ENCODE results near the gene LRRTM2. TPM values are rescaled to one million over a fixed set of nuclear protein-coding genes. Genes with fewer than 3 reads are reported as not detected.

Gene LRRTM2
- total RNA-seq, 1 experiment from 2014 or later, result not detected

DNA sequence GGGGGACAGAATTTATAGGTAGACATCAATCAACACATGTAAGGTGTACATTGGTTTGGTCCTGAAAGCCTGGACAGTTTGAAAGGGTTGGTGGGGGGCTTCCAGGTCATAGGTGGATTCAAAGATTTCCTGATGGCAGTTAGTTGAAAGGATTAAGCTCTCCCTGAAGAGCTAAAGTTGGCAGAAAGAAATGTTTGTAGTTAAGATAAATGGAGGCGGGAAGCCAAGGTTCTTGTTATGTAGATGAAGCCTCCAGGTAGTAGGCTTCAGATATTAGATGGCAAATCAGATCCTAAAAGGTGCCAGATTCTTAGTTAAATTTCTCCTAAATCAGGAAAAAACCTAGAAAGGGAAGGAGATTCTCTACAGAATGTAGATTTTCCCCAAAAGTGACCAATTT lies 9.0 kb upstream of the LRRTM2 start:
- peaks cover 7% of the 10 kb centered on the region for H3K9me3 Mint-ChIP-seq
- H3K27ac Mint-ChIP-seq, result peak overlapping the region; percentile 97
- DNase-seq (ENCODE audit: low spot score), result no peak
- ATAC-seq, result peak; percentile 78
- POLR2A ChIA-PET, result interaction anchor here (0.6 kb wide), 1 partner anchor 89 kb away, joined by 3 read pairs; no protein-coding TSS in a partner anchor
- peaks cover 42% of the 10 kb centered on the region for H3K36me3 Mint-ChIP-seq
- no peaks in the 10 kb centered on the region for H3K27me3 Mint-ChIP-seq (ENCODE audit: low read depth)
- TF ChIP-seq SP1 (CRISPR knock-in tag; conservative IDR thresholded peaks at IDR 0.05), result no peak
- TF ChIP-seq MYBL2 (CRISPR knock-in tag; IDR thresholded peaks at IDR 0.05), result no peak
- no peak for TF ChIP-seq NFYB (CRISPR knock-in tag; conservative IDR thresholded peaks at IDR 0.05; ENCODE audit: low read depth)
- no peak for TF ChIP-seq GABPB1 (CRISPR knock-in tag; IDR thresholded peaks at IDR 0.05)
- no peak for TF ChIP-seq NR3C1 (CRISPR knock-in tag; conservative IDR thresholded peaks at IDR 0.05; ENCODE audit: low read depth)
- TF ChIP-seq, protein P1, sequence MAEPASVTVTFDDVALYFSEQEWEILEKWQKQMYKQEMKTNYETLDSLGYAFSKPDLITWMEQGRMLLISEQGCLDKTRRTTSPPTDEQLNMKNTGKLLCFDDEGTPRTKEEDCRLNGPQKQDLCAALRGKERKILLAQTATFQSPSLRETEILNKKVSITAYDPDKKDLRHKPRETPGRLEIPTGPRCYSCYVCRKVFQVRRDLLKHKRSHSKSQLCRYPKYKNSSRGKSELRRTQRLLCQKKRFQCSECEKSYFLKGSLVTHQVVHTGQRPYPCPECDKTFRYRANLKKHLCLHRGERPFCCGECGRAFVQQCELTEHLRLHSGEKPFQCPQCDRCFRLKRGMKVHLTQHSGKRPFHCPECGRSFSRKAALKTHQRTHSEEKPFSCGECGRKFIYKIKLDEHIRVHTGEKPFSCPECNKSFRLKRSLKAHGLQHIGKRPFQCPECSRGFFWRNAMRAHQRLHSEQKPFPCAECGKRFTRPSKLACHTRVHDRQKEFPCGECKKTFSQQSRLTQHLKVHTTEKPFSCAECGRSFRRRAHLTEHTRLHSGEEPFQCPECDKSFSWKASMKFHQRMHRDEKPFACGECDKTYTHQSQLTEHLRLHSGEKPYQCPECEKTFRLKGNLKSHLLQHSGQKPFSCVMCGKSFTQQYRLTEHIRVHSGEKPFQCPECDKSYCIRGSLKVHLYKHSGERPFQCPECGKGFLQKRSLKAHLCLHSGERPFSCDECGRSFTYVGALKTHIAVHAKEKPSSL (CRISPR knock-in tag; conservative IDR thresholded peaks at IDR 0.05), result no peak
- TF ChIP-seq, protein P2, sequence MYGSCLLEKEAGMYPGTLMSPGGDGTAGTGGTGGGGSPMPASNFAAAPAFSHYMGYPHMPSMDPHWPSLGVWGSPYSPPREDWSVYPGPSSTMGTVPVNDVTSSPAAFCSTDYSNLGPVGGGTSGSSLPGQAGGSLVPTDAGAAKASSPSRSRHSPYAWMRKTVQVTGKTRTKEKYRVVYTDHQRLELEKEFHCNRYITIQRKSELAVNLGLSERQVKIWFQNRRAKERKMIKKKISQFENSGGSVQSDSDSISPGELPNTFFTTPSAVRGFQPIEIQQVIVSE (CRISPR knock-in tag; IDR thresholded peaks at IDR 0.05; ENCODE audit: borderline replicate concordance), result no peak
- TF ChIP-seq, protein P3, sequence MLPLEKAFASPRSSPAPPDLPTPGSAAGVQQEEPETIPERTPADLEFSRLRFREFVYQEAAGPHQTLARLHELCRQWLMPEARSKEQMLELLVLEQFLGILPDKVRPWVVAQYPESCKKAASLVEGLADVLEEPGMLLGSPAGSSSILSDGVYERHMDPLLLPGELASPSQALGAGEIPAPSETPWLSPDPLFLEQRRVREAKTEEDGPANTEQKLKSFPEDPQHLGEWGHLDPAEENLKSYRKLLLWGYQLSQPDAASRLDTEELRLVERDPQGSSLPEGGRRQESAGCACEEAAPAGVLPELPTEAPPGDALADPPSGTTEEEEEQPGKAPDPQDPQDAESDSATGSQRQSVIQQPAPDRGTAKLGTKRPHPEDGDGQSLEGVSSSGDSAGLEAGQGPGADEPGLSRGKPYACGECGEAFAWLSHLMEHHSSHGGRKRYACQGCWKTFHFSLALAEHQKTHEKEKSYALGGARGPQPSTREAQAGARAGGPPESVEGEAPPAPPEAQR (CRISPR knock-in tag; IDR thresholded peaks at IDR 0.05), result no peak
- no peak for TF ChIP-seq ZNF396 (CRISPR knock-in tag; IDR thresholded peaks at IDR 0.05; ENCODE audit: borderline replicate concordance)
- no peak for TF ChIP-seq ZNF416 (CRISPR knock-in tag; IDR thresholded peaks at IDR 0.05)
- TF ChIP-seq, protein P4, sequence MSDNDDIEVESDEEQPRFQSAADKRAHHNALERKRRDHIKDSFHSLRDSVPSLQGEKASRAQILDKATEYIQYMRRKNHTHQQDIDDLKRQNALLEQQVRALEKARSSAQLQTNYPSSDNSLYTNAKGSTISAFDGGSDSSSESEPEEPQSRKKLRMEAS (CRISPR knock-in tag; IDR thresholded peaks at IDR 0.05), result no peak
- TF ChIP-seq NFE2L1 (CRISPR knock-in tag; IDR thresholded peaks at IDR 0.05), result no peak
- H3K4me3 Mint-ChIP-seq, result peak overlapping the region; percentile 53
- CTCF ChIA-PET, result interaction anchor here (0.9 to 1.0 kb wide), 2 partner anchors 48 to 159 kb away, joined by 3 read pairs; no protein-coding TSS in a partner anchor
- H3K4me1 Mint-ChIP-seq, result peaks cover 68% of the 10 kb centered on the region

DNA sequence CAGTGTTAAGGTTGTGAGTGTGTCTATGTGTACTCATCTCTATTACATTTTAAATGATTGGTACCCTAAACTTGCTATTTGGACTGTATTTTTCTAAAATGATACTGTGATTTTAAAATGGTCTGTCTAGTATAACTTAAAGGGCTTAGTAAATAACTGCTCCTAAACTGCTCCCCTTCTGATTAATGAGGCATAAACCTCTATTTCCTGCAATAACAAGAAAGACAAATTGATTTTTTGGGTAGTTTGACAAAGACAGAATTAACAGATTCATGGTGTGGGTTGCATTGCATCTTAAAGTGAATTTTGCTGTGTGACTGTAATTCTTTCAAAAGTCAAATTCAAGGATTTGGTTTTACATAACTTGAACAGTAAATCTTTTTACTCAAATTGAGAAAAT lies 8.1 kb upstream of the LRRTM2 start:
- POLR2A ChIA-PET, result no interaction called here
- H3K27ac Mint-ChIP-seq, result peak overlapping the region; percentile 97
- ATAC-seq (no peak), DNase-seq (ENCODE audit: low spot score) (no peak)
- CTCF ChIA-PET, result interaction anchor here (0.9 to 1.3 kb wide), 2 partner anchors 93 to 158 kb away, joined by 3 to 4 read pairs; no protein-coding TSS in a partner anchor
- H3K27me3 Mint-ChIP-seq (ENCODE audit: low read depth), result no peaks in the 10 kb centered on the region
- H3K4me1 Mint-ChIP-seq, result peaks cover 75% of the 10 kb centered on the region
- H3K36me3 Mint-ChIP-seq, result peaks cover 33% of the 10 kb centered on the region
- peaks cover 3% of the 10 kb centered on the region; the same call in 1 of the 2 replicates for H3K9me3 Mint-ChIP-seq
- H3K4me3 Mint-ChIP-seq, result peak overlapping the region; percentile 53
- TF ChIP-seq, protein P5, sequence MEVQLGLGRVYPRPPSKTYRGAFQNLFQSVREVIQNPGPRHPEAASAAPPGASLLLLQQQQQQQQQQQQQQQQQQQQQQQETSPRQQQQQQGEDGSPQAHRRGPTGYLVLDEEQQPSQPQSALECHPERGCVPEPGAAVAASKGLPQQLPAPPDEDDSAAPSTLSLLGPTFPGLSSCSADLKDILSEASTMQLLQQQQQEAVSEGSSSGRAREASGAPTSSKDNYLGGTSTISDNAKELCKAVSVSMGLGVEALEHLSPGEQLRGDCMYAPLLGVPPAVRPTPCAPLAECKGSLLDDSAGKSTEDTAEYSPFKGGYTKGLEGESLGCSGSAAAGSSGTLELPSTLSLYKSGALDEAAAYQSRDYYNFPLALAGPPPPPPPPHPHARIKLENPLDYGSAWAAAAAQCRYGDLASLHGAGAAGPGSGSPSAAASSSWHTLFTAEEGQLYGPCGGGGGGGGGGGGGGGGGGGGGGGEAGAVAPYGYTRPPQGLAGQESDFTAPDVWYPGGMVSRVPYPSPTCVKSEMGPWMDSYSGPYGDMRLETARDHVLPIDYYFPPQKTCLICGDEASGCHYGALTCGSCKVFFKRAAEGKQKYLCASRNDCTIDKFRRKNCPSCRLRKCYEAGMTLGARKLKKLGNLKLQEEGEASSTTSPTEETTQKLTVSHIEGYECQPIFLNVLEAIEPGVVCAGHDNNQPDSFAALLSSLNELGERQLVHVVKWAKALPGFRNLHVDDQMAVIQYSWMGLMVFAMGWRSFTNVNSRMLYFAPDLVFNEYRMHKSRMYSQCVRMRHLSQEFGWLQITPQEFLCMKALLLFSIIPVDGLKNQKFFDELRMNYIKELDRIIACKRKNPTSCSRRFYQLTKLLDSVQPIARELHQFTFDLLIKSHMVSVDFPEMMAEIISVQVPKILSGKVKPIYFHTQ (CRISPR knock-in tag; IDR thresholded peaks at IDR 0.05), result no peak
- TF ChIP-seq, protein P1 (CRISPR knock-in tag; conservative IDR thresholded peaks at IDR 0.05), result no peak
- TF ChIP-seq MYBL2 (CRISPR knock-in tag; IDR thresholded peaks at IDR 0.05), result no peak
- TF ChIP-seq, protein P6, sequence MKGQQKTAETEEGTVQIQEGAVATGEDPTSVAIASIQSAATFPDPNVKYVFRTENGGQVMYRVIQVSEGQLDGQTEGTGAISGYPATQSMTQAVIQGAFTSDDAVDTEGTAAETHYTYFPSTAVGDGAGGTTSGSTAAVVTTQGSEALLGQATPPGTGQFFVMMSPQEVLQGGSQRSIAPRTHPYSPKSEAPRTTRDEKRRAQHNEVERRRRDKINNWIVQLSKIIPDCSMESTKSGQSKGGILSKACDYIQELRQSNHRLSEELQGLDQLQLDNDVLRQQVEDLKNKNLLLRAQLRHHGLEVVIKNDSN (CRISPR knock-in tag; IDR thresholded peaks at IDR 0.05), result no peak
- TF ChIP-seq TEAD1 (CRISPR knock-in tag; IDR thresholded peaks at IDR 0.05), result no peak
- no peak for TF ChIP-seq MXD4 (CRISPR knock-in tag; IDR thresholded peaks at IDR 0.05; ENCODE audit: borderline replicate concordance)
- no peak for TF ChIP-seq ELF4 (CRISPR knock-in tag; IDR thresholded peaks at IDR 0.05; ENCODE audit: low read depth)
- no peak for TF ChIP-seq NFATC4 (CRISPR knock-in tag; IDR thresholded peaks at IDR 0.05)
- no peak for TF ChIP-seq ATF1 (CRISPR knock-in tag; IDR thresholded peaks at IDR 0.05)
- no peak for TF ChIP-seq ZNF671 (CRISPR knock-in tag; IDR thresholded peaks at IDR 0.05)
- no peak for TF ChIP-seq IRF2 (CRISPR knock-in tag; IDR thresholded peaks at IDR 0.05; ENCODE audit: borderline replicate concordance, low read depth)
- TF ChIP-seq, protein P7, sequence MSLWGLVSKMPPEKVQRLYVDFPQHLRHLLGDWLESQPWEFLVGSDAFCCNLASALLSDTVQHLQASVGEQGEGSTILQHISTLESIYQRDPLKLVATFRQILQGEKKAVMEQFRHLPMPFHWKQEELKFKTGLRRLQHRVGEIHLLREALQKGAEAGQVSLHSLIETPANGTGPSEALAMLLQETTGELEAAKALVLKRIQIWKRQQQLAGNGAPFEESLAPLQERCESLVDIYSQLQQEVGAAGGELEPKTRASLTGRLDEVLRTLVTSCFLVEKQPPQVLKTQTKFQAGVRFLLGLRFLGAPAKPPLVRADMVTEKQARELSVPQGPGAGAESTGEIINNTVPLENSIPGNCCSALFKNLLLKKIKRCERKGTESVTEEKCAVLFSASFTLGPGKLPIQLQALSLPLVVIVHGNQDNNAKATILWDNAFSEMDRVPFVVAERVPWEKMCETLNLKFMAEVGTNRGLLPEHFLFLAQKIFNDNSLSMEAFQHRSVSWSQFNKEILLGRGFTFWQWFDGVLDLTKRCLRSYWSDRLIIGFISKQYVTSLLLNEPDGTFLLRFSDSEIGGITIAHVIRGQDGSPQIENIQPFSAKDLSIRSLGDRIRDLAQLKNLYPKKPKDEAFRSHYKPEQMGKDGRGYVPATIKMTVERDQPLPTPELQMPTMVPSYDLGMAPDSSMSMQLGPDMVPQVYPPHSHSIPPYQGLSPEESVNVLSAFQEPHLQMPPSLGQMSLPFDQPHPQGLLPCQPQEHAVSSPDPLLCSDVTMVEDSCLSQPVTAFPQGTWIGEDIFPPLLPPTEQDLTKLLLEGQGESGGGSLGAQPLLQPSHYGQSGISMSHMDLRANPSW (CRISPR knock-in tag; conservative IDR thresholded peaks at IDR 0.05; ENCODE audit: low read depth), result no peak
